SK-N-SH treated with all-trans-retinoic acid at 6 μM for 48 hours (cell line): ENCODE results near the gene TMEM52B.

Experiments
- ATAC-seq: fragments of 200-7000 bp; cut with Tn5 transposase; 3 replicates; pipeline ENCODE4 v1.9.1; 2020; ENCODE audit warnings: mild to moderate bottlenecking, moderate library complexity
- ARNTL ChIP-seq: fragments of 450-650 bp; formaldehyde crosslinking; IDR thresholded peaks from 2 replicates; pipeline ENCODE4 v1.5.0; 2020; ENCODE audit warnings: low read depth, mild to moderate bottlenecking, moderate library complexity, borderline replicate concordance
- BACH2 ChIP-seq: fragments of 250-450 bp; sonication (Bioruptor Pico); IDR thresholded peaks from 2 replicates; pipeline ENCODE4 v1.9.0; 2021; ENCODE audit warnings: mild to moderate bottlenecking, borderline replicate concordance
- CREB5 ChIP-seq: fragments of 250-450 bp; sonication (Bioruptor Pico); IDR thresholded peaks from 2 replicates; pipeline ENCODE4 v1.5.1; 2020; ENCODE audit warnings: low read depth, mild to moderate bottlenecking, moderate library complexity
- CSDC2 ChIP-seq: fragments of 250-450 bp; sonication (Bioruptor Pico); IDR thresholded peaks from 2 replicates; pipeline ENCODE4 v1.5.0; 2020; ENCODE audit warnings: mild to moderate bottlenecking, moderate library complexity
- CSRNP3 ChIP-seq: fragments of 250-450 bp; sonication (Bioruptor Pico); IDR thresholded peaks from 2 replicates; pipeline ENCODE4 v1.5.1; 2021; ENCODE audit warnings: mild to moderate bottlenecking, moderate library complexity
- ESRRG ChIP-seq: fragments of 250-450 bp; sonication (Bioruptor Pico); IDR thresholded peaks from 2 replicates; pipeline ENCODE4 v1.6.1; 2021; ENCODE audit warnings: mild to moderate bottlenecking
- GLIS3 ChIP-seq: fragments of 250-450 bp; sonication (Bioruptor Pico); IDR thresholded peaks from 2 replicates; pipeline ENCODE4 v1.5.0; 2020; ENCODE audit warnings: mild to moderate bottlenecking, moderate library complexity
- ISL1 ChIP-seq: fragments of 250-450 bp; sonication (Bioruptor Pico); IDR thresholded peaks from 2 replicates; pipeline ENCODE4 v2.1.2; 2022; ENCODE audit warnings: mild to moderate bottlenecking, moderate library complexity
- POU6F1 ChIP-seq: fragments of 250-450 bp; sonication (Bioruptor Pico); IDR thresholded peaks from 2 replicates; pipeline ENCODE4 v1.8.0; 2021; ENCODE audit warnings: low read depth, mild to moderate bottlenecking, moderate library complexity, borderline replicate concordance
- PPARA ChIP-seq: fragments of 250-450 bp; sonication (Bioruptor Pico); IDR thresholded peaks from 2 replicates; pipeline ENCODE4 v1.5.0; 2020; ENCODE audit warnings: mild to moderate bottlenecking, borderline replicate concordance
- SNAI2 ChIP-seq: fragments of 250-450 bp; sonication (Bioruptor Pico); IDR thresholded peaks from 2 replicates; pipeline ENCODE4 v1.5.0; 2020; ENCODE audit warnings: mild to moderate bottlenecking, moderate library complexity
- TCF4 ChIP-seq: fragments of 250-450 bp; sonication (Bioruptor Pico); IDR thresholded peaks from 2 replicates; pipeline ENCODE4 v1.8.0; 2021; ENCODE audit warnings: mild to moderate bottlenecking, moderate library complexity, borderline replicate concordance
- TSHZ2 ChIP-seq: fragments of 250-450 bp; sonication (Bioruptor Pico); IDR thresholded peaks from 2 replicates; pipeline ENCODE4 v1.5.0; 2020; ENCODE audit warnings: mild to moderate bottlenecking, moderate library complexity
- ZC3H10 ChIP-seq: fragments of 250-450 bp; sonication (Bioruptor Pico); IDR thresholded peaks from 2 replicates; pipeline ENCODE4 v1.5.1; 2021; ENCODE audit warnings: mild to moderate bottlenecking, moderate library complexity
- ZFP3 ChIP-seq: fragments of 250-450 bp; sonication (Bioruptor Pico); IDR thresholded peaks from 2 replicates; pipeline ENCODE4 v1.5.0; 2020; ENCODE audit warnings: mild to moderate bottlenecking, moderate library complexity
- ZFP30 ChIP-seq: fragments of 450-650 bp; formaldehyde crosslinking; IDR thresholded peaks from 2 replicates; pipeline ENCODE4 v1.5.0; 2022; ENCODE audit warnings: mild to moderate bottlenecking, moderate library complexity
- ZNF565 ChIP-seq: fragments of 450-650 bp; formaldehyde crosslinking; conservative IDR thresholded peaks from 2 replicates; pipeline ENCODE4 v1.5.0; 2020; ENCODE audit warnings: low read depth, mild to moderate bottlenecking, moderate library complexity
- ZNF70 ChIP-seq: fragments of 450-650 bp; formaldehyde crosslinking; IDR thresholded peaks from 2 replicates; pipeline ENCODE4 v1.5.0; 2020; ENCODE audit warnings: mild to moderate bottlenecking, moderate library complexity
- ZNF8 ChIP-seq: fragments of 450-650 bp; formaldehyde crosslinking; IDR thresholded peaks from 2 replicates; pipeline ENCODE4 v1.5.0; 2020; ENCODE audit warnings: mild to moderate bottlenecking, moderate library complexity

TMEM52B gene

GRCh38 chr12:10212739-10213131, 33.9 kb downstream of the TMEM52B start, which contains the start of gene GABARAPL1:
GABARAPL1 (plus strand) TSS chr12:10212877; CDS start chr12:10213130, 253 bp downstream.
- peak; percentile 76 for ATAC-seq
- TF ChIP-seq ARNTL (CRISPR knock-in tag) (no peak), TSHZ2 (CRISPR knock-in tag) (no peak), BACH2 (CRISPR knock-in tag) (no peak), TCF4 (CRISPR knock-in tag) (no peak)
- TF ChIP-seq, all 23 proteins: peak for 0

- TF ChIP-seq CSDC2 (CRISPR knock-in tag) (no peak), PPARA (CRISPR knock-in tag) (no peak), ZNF8 (CRISPR knock-in tag) (no peak), CSRNP3 (no peak), ZNF565 (no peak), GLIS3 (CRISPR knock-in tag) (no peak), CREB5 (CRISPR knock-in tag) (no peak), TCF4 (CRISPR knock-in tag) (no peak), ZFP3 (CRISPR knock-in tag) (no peak), ZC3H10 (CRISPR knock-in tag) (no peak), POU6F1 (CRISPR knock-in tag) (no peak), ZFP30 (CRISPR knock-in tag) (no peak), SNAI2 (CRISPR knock-in tag) (no peak)
- peak; percentile 54 for ATAC-seq
Measured at GRCh38 chr12:10213168-10214135, 34.6 kb downstream of the TMEM52B start.

GRCh38 chr12:10214136-10214894, 35.5 kb downstream of the TMEM52B start:
- TF ChIP-seq BACH2 (CRISPR knock-in tag), result no peak
- TF ChIP-seq ZNF70, result no peak
- no peak for TF ChIP-seq TSHZ2 (CRISPR knock-in tag)
- no peak for TF ChIP-seq POU6F1 (CRISPR knock-in tag)
- no peak for TF ChIP-seq ZNF8 (CRISPR knock-in tag)
- no peak for TF ChIP-seq ZFP30 (CRISPR knock-in tag)
- TF ChIP-seq ISL1 (CRISPR knock-in tag), result no peak
- TF ChIP-seq ESRRG, result no peak
- no peak for ATAC-seq
